Measurements from ENCODE around the gene SHISA4.
"Not testable (repeated sequence)": the region's sequence is repeated elsewhere in the genome, so short reads cannot be mapped to it uniquely, and the experiment has no call there.

Gene SHISA4

DNA sequence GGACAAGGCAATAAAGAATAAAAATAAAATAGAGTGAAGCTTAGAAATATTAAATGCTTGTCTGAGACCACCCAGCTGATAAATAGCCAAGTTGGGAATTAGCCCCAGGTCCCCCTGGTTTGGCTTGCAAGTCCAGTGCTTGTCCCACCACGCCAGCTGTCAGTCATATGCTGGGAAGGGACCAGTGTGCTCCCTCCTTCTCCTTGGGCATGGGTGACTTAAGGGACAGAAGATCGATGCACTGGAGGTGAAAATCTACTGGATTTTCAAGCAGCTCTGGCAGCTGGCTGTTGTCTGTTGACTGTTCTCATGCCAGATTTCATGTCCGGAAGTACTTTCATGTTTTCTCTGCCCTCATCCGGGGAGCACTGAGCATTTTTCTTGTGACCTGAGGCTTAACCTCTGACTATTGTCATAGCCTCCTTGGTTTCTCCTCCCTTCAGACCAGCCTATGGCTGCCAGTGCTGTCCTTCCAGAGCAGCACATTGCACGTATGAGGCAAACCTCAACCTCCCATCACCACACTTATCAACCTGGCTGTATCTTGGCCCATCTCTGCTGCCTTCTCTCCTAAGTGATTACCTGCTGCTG is 45.2 kb downstream of the SHISA4 start:
- DNase-seq, result no peak

- DNase-seq, result no peak
Observed at GRCh38 chr1:201937624-201938213, 49.0 kb downstream of the SHISA4 start.

GRCh38 chr1:201938440-201939035 is 49.8 kb downstream of the SHISA4 start:
- DNase-seq, result no peak

DNA sequence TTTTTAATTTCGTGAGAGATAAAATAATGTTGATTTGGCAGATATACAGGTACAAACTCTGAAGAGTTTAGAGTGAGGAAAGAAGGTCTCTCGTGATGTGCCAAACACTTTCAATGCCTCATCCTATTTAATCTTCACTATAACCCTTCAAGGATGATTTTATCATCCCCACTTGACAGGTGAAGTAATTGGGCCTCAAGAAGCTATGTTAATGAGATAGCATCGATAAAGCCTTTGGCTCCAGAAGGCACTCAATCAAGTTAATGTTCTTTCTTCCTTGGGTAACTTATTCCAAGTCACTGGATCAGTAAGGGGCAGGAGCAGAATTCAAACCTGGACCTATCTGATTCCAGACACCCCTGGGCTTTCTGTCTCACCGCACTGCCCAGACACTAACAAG is 50.5 kb downstream of the SHISA4 start:
- no peak for DNase-seq

- DNase-seq, result no peak
Observed at GRCh38 chr1:201939574-201939973, 50.9 kb downstream of the SHISA4 start.

GRCh38 chr1:201940316-201940715 is 51.6 kb downstream of the SHISA4 start:
- not testable (repeated sequence) for DNase-seq

- no peak for DNase-seq
Observed at GRCh38 chr1:201941420-201942128, 52.9 kb downstream of the SHISA4 start.

GRCh38 chr1:201942129-201942495 is 53.4 kb downstream of the SHISA4 start:
- DNase-seq, result no peak

Data from C1 segment of cervical spinal cord (tissue), 14 donors.